Measurements from ENCODE around the gene LETM1. TPM values are rescaled to one million over a fixed set of nuclear protein-coding genes. Genes with fewer than 3 reads are reported as not detected.

The LETM1 gene
- total and polyA plus RNA-seq, 2 of the 13 experiments (the other 11 are each of a cell fraction or from before 2014, with no cell fraction given), result 9.7 to 41.6 TPM

GRCh38 chr4:1779588-1780382, 76.2 kb downstream of the LETM1 start (continued):
- TF ChIP-seq, protein P1, sequence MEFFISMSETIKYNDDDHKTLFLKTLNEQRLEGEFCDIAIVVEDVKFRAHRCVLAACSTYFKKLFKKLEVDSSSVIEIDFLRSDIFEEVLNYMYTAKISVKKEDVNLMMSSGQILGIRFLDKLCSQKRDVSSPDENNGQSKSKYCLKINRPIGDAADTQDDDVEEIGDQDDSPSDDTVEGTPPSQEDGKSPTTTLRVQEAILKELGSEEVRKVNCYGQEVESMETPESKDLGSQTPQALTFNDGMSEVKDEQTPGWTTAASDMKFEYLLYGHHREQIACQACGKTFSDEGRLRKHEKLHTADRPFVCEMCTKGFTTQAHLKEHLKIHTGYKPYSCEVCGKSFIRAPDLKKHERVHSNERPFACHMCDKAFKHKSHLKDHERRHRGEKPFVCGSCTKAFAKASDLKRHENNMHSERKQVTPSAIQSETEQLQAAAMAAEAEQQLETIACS (CRISPR knock-in tag; IDR thresholded peaks at IDR 0.05), result no peak
- TF ChIP-seq DR1 (CRISPR knock-in tag; IDR thresholded peaks at IDR 0.05) (peak; percentile 25; the same call in 1 of the 2 replicates), CBX2 (IDR thresholded peaks at IDR 0.05; ENCODE audit: low read depth, low read length) (no peak), CBX2 (CRISPR knock-in tag; IDR thresholded peaks at IDR 0.05; ENCODE audit: low read depth) (no peak), ZNF296 (CRISPR knock-in tag; conservative IDR thresholded peaks at IDR 0.05) (peak; percentile 98), ZNF205 (CRISPR knock-in tag; IDR thresholded peaks at IDR 0.05) (0 out of 2 replicates have a peak, but pooled peaks have one; percentile 51), ZNF598 (CRISPR knock-in tag; IDR thresholded peaks at IDR 0.05; ENCODE audit: borderline replicate concordance) (0 out of 2 replicates have a peak, but pooled peaks have one; percentile 47), CAMTA2 (CRISPR knock-in tag; IDR thresholded peaks at IDR 0.05; ENCODE audit: borderline replicate concordance) (peak; percentile 53; the same call in 1 of the 2 replicates), CREM (IDR thresholded peaks at IDR 0.05) (peak; percentile 65; the same call in 1 of the 2 replicates), CREM (CRISPR knock-in tag; IDR thresholded peaks at IDR 0.05) (no peak), ONECUT2 (CRISPR knock-in tag; IDR thresholded peaks at IDR 0.05) (0 out of 2 replicates have a peak, but pooled peaks have one; percentile 23), RFXAP (CRISPR knock-in tag; IDR thresholded peaks at IDR 0.05; ENCODE audit: borderline replicate concordance) (peak; percentile 66; the same call in 1 of the 2 replicates), SOX6 (IDR thresholded peaks at IDR 0.05) (no peak), SOX6 (CRISPR knock-in tag; IDR thresholded peaks at IDR 0.05) (peak; percentile 91), HDAC6 (IDR thresholded peaks at IDR 0.05; ENCODE audit: low read depth, low read length) (no peak), ZNF629 (CRISPR knock-in tag; conservative IDR thresholded peaks at IDR 0.05) (peak; percentile 71)
- TF ChIP-seq, protein P2, sequence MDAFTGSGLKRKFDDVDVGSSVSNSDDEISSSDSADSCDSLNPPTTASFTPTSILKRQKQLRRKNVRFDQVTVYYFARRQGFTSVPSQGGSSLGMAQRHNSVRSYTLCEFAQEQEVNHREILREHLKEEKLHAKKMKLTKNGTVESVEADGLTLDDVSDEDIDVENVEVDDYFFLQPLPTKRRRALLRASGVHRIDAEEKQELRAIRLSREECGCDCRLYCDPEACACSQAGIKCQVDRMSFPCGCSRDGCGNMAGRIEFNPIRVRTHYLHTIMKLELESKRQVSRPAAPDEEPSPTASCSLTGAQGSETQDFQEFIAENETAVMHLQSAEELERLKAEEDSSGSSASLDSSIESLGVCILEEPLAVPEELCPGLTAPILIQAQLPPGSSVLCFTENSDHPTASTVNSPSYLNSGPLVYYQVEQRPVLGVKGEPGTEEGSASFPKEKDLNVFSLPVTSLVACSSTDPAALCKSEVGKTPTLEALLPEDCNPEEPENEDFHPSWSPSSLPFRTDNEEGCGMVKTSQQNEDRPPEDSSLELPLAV (CRISPR knock-in tag; conservative IDR thresholded peaks at IDR 0.05; ENCODE audit: low read depth), result no peak
- TF ChIP-seq, protein P3, sequence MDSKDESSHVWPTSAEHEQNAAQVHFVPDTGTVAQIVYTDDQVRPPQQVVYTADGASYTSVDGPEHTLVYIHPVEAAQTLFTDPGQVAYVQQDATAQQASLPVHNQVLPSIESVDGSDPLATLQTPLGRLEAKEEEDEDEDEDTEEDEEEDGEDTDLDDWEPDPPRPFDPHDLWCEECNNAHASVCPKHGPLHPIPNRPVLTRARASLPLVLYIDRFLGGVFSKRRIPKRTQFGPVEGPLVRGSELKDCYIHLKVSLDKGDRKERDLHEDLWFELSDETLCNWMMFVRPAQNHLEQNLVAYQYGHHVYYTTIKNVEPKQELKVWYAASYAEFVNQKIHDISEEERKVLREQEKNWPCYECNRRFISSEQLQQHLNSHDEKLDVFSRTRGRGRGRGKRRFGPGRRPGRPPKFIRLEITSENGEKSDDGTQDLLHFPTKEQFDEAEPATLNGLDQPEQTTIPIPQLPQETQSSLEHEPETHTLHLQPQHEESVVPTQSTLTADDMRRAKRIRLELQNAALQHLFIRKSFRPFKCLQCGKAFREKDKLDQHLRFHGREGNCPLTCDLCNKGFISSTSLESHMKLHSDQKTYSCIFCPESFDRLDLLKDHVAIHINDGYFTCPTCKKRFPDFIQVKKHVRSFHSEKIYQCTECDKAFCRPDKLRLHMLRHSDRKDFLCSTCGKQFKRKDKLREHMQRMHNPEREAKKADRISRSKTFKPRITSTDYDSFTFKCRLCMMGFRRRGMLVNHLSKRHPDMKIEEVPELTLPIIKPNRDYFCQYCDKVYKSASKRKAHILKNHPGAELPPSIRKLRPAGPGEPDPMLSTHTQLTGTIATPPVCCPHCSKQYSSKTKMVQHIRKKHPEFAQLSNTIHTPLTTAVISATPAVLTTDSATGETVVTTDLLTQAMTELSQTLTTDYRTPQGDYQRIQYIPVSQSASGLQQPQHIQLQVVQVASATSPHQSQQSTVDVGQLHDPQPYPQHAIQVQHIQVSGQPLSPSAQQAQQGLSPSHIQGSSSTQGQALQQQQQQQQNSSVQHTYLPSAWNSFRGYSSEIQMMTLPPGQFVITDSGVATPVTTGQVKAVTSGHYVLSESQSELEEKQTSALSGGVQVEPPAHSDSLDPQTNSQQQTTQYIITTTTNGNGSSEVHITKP (CRISPR knock-in tag; IDR thresholded peaks at IDR 0.05; ENCODE audit: low read depth), result peak; percentile 46
- TF ChIP-seq, protein P4, sequence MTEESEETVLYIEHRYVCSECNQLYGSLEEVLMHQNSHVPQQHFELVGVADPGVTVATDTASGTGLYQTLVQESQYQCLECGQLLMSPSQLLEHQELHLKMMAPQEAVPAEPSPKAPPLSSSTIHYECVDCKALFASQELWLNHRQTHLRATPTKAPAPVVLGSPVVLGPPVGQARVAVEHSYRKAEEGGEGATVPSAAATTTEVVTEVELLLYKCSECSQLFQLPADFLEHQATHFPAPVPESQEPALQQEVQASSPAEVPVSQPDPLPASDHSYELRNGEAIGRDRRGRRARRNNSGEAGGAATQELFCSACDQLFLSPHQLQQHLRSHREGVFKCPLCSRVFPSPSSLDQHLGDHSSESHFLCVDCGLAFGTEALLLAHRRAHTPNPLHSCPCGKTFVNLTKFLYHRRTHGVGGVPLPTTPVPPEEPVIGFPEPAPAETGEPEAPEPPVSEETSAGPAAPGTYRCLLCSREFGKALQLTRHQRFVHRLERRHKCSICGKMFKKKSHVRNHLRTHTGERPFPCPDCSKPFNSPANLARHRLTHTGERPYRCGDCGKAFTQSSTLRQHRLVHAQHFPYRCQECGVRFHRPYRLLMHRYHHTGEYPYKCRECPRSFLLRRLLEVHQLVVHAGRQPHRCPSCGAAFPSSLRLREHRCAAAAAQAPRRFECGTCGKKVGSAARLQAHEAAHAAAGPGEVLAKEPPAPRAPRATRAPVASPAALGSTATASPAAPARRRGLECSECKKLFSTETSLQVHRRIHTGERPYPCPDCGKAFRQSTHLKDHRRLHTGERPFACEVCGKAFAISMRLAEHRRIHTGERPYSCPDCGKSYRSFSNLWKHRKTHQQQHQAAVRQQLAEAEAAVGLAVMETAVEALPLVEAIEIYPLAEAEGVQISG (CRISPR knock-in tag; IDR thresholded peaks at IDR 0.05), result no peak
